Measurements from ENCODE around the gene VSTM4. TPM values are rescaled to one million over a fixed set of nuclear protein-coding genes. Genes with fewer than 3 reads are reported as not detected.

The VSTM4 gene
- total and polyA plus RNA-seq, 2 experiments from 2014 or later: 9.0 to 10.2 TPM

- 88% methylated on average over 7 of the region's 7 CpGs for WGBS (ENCODE audit: low lambda C conversion rate, missing lambda C conversion rate)
- DNase-seq (ENCODE audit: low spot score): no peak
- no peaks in the 10 kb centered on the region for H3K9me3 ChIP-seq (ENCODE audit: low read depth)
- no peak overlapping the region for H3K4me2 ChIP-seq
- no peaks in the 10 kb centered on the region for H3K27me3 ChIP-seq
- no peak for TF ChIP-seq EZH2phosphoT487 (IDR thresholded peaks at IDR 0.05; ENCODE audit: low read depth, severe bottlenecking, unreplicated experiment)
- TF ChIP-seq CTCF (IDR thresholded peaks at IDR 0.05; ENCODE audit: poor library complexity): no peak
- no peak for TF ChIP-seq EZH2 (IDR thresholded peaks at IDR 0.05; ENCODE audit: borderline replicate concordance)
- no peak overlapping the region for H3K27ac ChIP-seq
- H3K4me1 ChIP-seq (ENCODE audit: insufficient read depth): no peaks in the 10 kb centered on the region
- no peaks in the 10 kb centered on the region for H3K9me2 ChIP-seq (replicated peaks; ENCODE audit: insufficient read depth)
- H4K20me1 ChIP-seq (ENCODE audit: insufficient read depth, poor library complexity, severe bottlenecking): no peaks in the 10 kb centered on the region
- H3K36me3 ChIP-seq (replicated peaks; ENCODE audit: insufficient read depth, low read depth): no peaks in the 10 kb centered on the region
- no peak overlapping the region for H3K4me3 ChIP-seq
- H3K79me2 ChIP-seq: no peaks in the 10 kb centered on the region
- H2AFZ ChIP-seq: no peak overlapping the region
These were observed 129.6 kb downstream of the VSTM4 start for GRCh38 chr10:48985621-48986158.

GRCh38 chr10:48983648-48984351 is 131.5 kb downstream of the VSTM4 start:
- Histone ChIP-seq H3K4me3 (no peak overlapping the region), H3K27ac (no peak overlapping the region), H3K79me2 (no peaks in the 10 kb centered on the region), H3K4me1 (ENCODE audit: insufficient read depth) (no peaks in the 10 kb centered on the region), H3K9me3 (ENCODE audit: low read depth) (no peaks in the 10 kb centered on the region), H3K4me2 (no peak overlapping the region), H3K27me3 (no peaks in the 10 kb centered on the region), H3K36me3 (replicated peaks; ENCODE audit: insufficient read depth, low read depth) (no peaks in the 10 kb centered on the region), H4K20me1 (ENCODE audit: insufficient read depth, poor library complexity, severe bottlenecking) (no peaks in the 10 kb centered on the region), H2AFZ (no peak overlapping the region), H3K9me2 (replicated peaks; ENCODE audit: insufficient read depth) (no peaks in the 10 kb centered on the region)
- TF ChIP-seq EZH2 (IDR thresholded peaks at IDR 0.05; ENCODE audit: borderline replicate concordance): no peak
- no peak for TF ChIP-seq CTCF (IDR thresholded peaks at IDR 0.05; ENCODE audit: poor library complexity)
- no peak for TF ChIP-seq EZH2phosphoT487 (IDR thresholded peaks at IDR 0.05; ENCODE audit: low read depth, severe bottlenecking, unreplicated experiment)
- WGBS (ENCODE audit: low lambda C conversion rate, missing lambda C conversion rate): 73% methylated on average over 5 of the region's 5 CpGs
- DNase-seq (ENCODE audit: low spot score): no peak

GRCh38 chr10:48982584-48982983 is 132.7 kb downstream of the VSTM4 start:
- WGBS (ENCODE audit: low lambda C conversion rate, missing lambda C conversion rate): 88% methylated on average over 5 of the region's 5 CpGs
- Histone ChIP-seq H3K27ac (no peak overlapping the region), H3K9me2 (replicated peaks; ENCODE audit: insufficient read depth) (no peaks in the 10 kb centered on the region), H4K20me1 (ENCODE audit: insufficient read depth, poor library complexity, severe bottlenecking) (no peaks in the 10 kb centered on the region), H2AFZ (no peak overlapping the region), H3K4me1 (ENCODE audit: insufficient read depth) (no peaks in the 10 kb centered on the region), H3K9me3 (ENCODE audit: low read depth) (no peaks in the 10 kb centered on the region), H3K36me3 (replicated peaks; ENCODE audit: insufficient read depth, low read depth) (no peaks in the 10 kb centered on the region), H3K27me3 (no peaks in the 10 kb centered on the region), H3K79me2 (no peaks in the 10 kb centered on the region), H3K4me2 (no peak overlapping the region), H3K4me3 (no peak overlapping the region)
- no peak for TF ChIP-seq EZH2phosphoT487 (IDR thresholded peaks at IDR 0.05; ENCODE audit: low read depth, severe bottlenecking, unreplicated experiment)
- TF ChIP-seq CTCF (IDR thresholded peaks at IDR 0.05; ENCODE audit: poor library complexity): no peak
- TF ChIP-seq EZH2 (IDR thresholded peaks at IDR 0.05; ENCODE audit: borderline replicate concordance): no peak
- no peak for DNase-seq (ENCODE audit: low spot score)

Measured in hepatocyte (in vitro differentiated cells).